CD4-positive, alpha-beta T cell treated with Interleukin-21 for 1 hour (primary cell): ENCODE data around the gene TMEM147.
"Not testable (repeated sequence)": the region's sequence is repeated elsewhere in the genome, so short reads cannot be mapped to it uniquely, and the experiment has no call there.

Source experiments
- DNase-seq: peaks from one replicate; pipeline ENCODE4 v3.0.0-alpha.2; 2020

TMEM147 gene

GRCh38 chr19:35565016-35565856 is 19.8 kb downstream of the TMEM147 start:
- DNase-seq: no peak

DNA sequence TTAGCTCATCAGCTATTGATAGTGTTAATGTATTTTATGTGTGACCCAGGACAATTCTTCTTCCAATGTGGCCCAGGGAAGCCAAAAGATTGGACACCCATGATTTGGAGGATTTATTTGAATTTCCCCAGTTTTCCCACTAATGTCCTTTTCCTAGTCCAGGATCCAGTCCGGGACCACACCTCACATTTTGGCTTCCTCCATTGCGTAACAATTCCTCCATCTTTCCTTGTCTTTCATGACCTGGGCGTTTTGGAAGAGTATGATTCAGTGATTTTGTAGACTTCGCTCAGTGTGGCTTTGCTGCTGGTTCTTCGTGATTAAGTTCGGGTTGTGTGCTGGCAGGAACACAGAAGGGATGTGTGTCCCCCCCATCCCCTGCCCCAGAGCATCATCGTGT is 21.3 kb downstream of the TMEM147 start:
- no peak for DNase-seq

DNA sequence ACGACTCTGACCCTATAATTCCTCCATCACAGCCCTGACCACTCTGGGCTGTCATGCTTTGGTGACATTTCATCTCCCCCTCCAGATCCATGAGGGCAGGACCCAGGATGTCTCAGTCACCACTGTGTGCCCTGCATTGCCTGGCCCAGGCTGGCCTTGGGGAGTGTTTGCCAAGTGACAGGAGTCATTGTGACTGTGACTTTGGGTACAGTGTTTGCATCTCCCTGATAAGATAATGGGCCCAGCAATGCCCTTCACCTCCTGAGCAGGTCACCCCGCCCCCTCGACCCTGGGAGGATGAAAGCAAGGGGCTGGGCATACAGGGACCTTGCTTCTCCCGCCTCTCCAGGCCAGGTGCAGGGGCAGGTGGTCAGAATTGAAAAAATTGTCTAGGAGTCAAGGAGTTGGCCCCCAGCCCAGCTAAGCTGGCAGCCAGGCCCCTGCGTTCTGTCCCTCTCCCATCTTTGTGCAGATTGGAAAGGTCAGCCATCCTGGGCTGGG is 23.9 kb downstream of the TMEM147 start:
- DNase-seq: no peak

DNA sequence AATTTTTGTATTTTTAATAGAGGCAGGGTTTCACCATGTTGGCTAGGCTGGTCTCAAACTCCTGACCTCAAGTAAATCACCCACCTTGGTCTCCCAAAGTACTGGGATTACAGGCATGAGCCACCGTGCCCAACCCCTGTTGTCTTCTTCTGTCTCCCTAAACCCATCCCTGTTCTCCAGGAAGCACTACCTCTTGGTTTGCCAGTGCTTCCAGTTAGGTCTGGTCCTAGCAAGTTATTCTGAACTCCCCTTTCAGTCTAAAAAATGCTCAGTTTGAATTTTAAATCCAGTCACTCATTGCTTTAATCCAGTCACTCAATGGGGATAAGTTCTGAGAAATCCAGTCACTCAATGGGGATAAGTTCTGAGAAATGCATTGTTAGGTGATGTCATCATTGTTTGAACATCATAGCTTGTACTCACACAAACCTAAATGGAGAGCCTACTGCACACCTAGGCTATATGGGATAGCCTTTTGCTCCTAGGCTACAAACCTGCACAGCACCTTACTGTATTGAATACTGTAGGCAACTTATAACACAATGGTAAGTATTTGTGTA is 26.1 kb downstream of the TMEM147 start:
- no peak for DNase-seq

GRCh38 chr19:35577918-35578317 is 32.5 kb downstream of the TMEM147 start:
- no peak for DNase-seq

- no peak for DNase-seq
Observed at GRCh38 chr19:35578707-35579106, 33.3 kb downstream of the TMEM147 start.

GRCh38 chr19:35582760-35583159 is 37.3 kb downstream of the TMEM147 start:
- no peak for DNase-seq

GRCh38 chr19:35585848-35586247 is 40.4 kb downstream of the TMEM147 start, which contains the start of gene PMIS2:
PMIS2 (plus strand) TSS chr19:35586173; CDS start chr19:35586260, 87 bp downstream.
- DNase-seq: peak; percentile 8

GRCh38 chr19:35587321-35587720 is 41.9 kb downstream of the TMEM147 start:
- no peak for DNase-seq

GRCh38 chr19:35590875-35591274 is 45.4 kb downstream of the TMEM147 start:
- DNase-seq: no peak

GRCh38 chr19:35592226-35592625 is 46.8 kb downstream of the TMEM147 start:
- peak; percentile 44 for DNase-seq

GRCh38 chr19:35595026-35595425 is 49.6 kb downstream of the TMEM147 start:
- not testable (repeated sequence) for DNase-seq

DNA sequence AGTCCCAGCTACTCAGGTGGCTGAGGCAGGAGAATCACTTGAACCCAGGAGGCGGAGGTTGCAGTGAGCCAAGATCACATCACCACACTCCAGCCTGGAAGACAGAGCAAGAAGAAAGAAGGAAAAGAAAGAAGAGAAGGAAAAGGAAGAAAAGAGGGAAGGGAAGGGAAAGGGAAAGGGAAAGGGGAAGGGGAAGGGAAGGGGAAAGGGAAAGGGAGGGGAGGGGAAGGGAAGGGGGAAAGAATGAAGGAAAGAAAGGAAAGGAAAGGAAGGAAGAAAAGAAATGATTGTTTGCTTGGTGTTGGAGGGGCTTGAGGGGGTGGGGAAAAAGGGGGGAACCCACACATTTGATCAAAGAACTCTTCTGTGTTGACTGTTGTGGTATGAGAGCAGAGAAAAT is 50.5 kb downstream of the TMEM147 start:
- DNase-seq: no peak

- DNase-seq: no peak
Observed at GRCh38 chr19:35596366-35596999, 51.1 kb downstream of the TMEM147 start.
